ENCODE measurements around the gene SLC34A3.
A peak's percentile ranks its signal among the peaks of the same experiment; 100 is the strongest.

Gene SLC34A3

GRCh38 chr9:137217276-137218211 is 13.2 kb upstream of the SLC34A3 start:
- WGBS (ENCODE audit: extremely low coverage, insufficient coverage, low lambda C conversion rate) = no CpG with 5 or more reads among the region's 36 CpGs

DNA sequence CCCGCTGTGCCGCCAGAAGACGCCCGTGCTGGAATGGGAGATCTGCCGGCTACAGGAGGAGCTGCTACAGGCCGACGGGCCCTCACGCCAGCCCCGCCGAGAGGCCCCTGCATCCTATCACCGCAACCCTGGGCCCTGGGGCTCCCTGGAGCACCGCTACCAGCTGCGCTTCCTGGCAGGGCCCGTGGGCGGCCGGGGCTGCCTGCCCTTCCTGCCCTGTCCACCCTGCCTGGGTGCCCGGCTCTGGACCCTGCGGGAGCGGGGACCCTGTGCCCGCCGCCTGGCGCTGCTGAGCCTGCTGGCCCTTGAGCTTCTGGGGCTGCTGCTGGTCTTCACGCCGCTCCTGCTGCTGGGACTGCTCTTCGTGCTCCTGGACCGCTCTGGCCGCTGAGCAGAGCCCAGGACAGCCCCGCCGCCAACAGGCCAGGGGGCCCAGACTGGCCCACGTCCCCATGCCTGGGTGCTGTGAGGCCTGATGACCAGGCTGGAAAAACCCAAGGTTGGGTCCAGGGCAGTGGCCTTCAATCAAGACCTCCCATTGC is 12.4 kb upstream of the SLC34A3 start:
- Histone ChIP-seq H2BK120ac (ENCODE audit: low read depth, low read length) (no peak overlapping the region), H3K27ac (ENCODE audit: low read depth, low read length) (no peak overlapping the region), H3K4ac (ENCODE audit: low read depth, low read length) (no peak overlapping the region), H3K4me2 (ENCODE audit: low read length) (no peak overlapping the region), H3K79me2 (ENCODE audit: control insufficient read depth, insufficient read depth, low read length) (no peaks in the 10 kb centered on the region), H3K4me1 (ENCODE audit: control insufficient read depth, low read depth, low read length) (peaks cover 5% of the 10 kb centered on the region), H3K18ac (ENCODE audit: low read length) (no peak overlapping the region), H3K56ac (ENCODE audit: low read length) (peak overlapping the region; percentile 64), H3K79me1 (ENCODE audit: low read length) (no peaks in the 10 kb centered on the region), H4K5ac (ENCODE audit: low read length) (no peak overlapping the region), H3K9ac (ENCODE audit: low read length) (peak overlapping the region; percentile 29), H3K23ac (ENCODE audit: low read length) (no peak overlapping the region), H3K36me3 (ENCODE audit: control insufficient read depth, insufficient read depth, low read length) (peaks cover 1% of the 10 kb centered on the region), H2BK5ac (ENCODE audit: low read length) (peak overlapping the region; percentile 50), H4K8ac (ENCODE audit: low read depth, low read length) (no peak overlapping the region), H3K4me3 (ENCODE audit: low read length) (no peak overlapping the region), H2BK15ac (replicated peaks; ENCODE audit: low read depth) (no peak overlapping the region), H2AK5ac (ENCODE audit: low read length) (no peak overlapping the region), H3K27me3 (ENCODE audit: insufficient read depth, low read length, poor library complexity) (peaks cover 2% of the 10 kb centered on the region)
- no CpG with 5 or more reads among the region's 30 CpGs for WGBS (ENCODE audit: extremely low coverage, insufficient coverage, low lambda C conversion rate)
- DNase-seq = no peak

More at GRCh38 chr9:137217276-137218211, 13.2 kb upstream of the SLC34A3 start:
- no peak overlapping the region for H2BK15ac ChIP-seq (replicated peaks; ENCODE audit: low read depth)
- DNase-seq = peak; percentile 76
- no peak overlapping the region for H2AK5ac ChIP-seq (ENCODE audit: low read length)
- H2BK5ac ChIP-seq (ENCODE audit: low read length) = no peak overlapping the region
- H3K4ac ChIP-seq (ENCODE audit: low read depth, low read length) = no peak overlapping the region
- peak overlapping the region; percentile 42 for H3K9ac ChIP-seq (ENCODE audit: low read length)
- peaks cover 5% of the 10 kb centered on the region for H3K4me1 ChIP-seq (ENCODE audit: control insufficient read depth, low read depth, low read length)
- no peak overlapping the region for H3K4me3 ChIP-seq (ENCODE audit: low read length)
- peaks cover 2% of the 10 kb centered on the region for H3K27me3 ChIP-seq (ENCODE audit: insufficient read depth, low read length, poor library complexity)
- H4K5ac ChIP-seq (ENCODE audit: low read length) = no peak overlapping the region
- no peak overlapping the region for H3K27ac ChIP-seq (ENCODE audit: low read depth, low read length)
- H3K79me1 ChIP-seq (ENCODE audit: low read length) = no peaks in the 10 kb centered on the region
- peak overlapping the region; percentile 60 for H3K56ac ChIP-seq (ENCODE audit: low read length)
- H3K18ac ChIP-seq (ENCODE audit: low read length) = no peak overlapping the region
- no peak overlapping the region for H3K23ac ChIP-seq (ENCODE audit: low read length)
- no peaks in the 10 kb centered on the region for H3K79me2 ChIP-seq (ENCODE audit: control insufficient read depth, insufficient read depth, low read length)
- no peak overlapping the region for H4K8ac ChIP-seq (ENCODE audit: low read depth, low read length)
- no peak overlapping the region for H2BK120ac ChIP-seq (ENCODE audit: low read depth, low read length)
- H3K36me3 ChIP-seq (ENCODE audit: control insufficient read depth, insufficient read depth, low read length) = peaks cover 1% of the 10 kb centered on the region
- no peak overlapping the region for H3K4me2 ChIP-seq (ENCODE audit: low read length)

GRCh38 chr9:137218754-137219271 is 11.9 kb upstream of the SLC34A3 start:
- Histone ChIP-seq H3K4me1 (ENCODE audit: control insufficient read depth, low read depth, low read length) (peaks cover 5% of the 10 kb centered on the region), H2BK15ac (replicated peaks; ENCODE audit: low read depth) (no peak overlapping the region), H3K4me2 (ENCODE audit: low read length) (no peak overlapping the region), H3K79me2 (ENCODE audit: control insufficient read depth, insufficient read depth, low read length) (no peaks in the 10 kb centered on the region), H2BK5ac (ENCODE audit: low read length) (peak overlapping the region; percentile 50), H4K5ac (ENCODE audit: low read length) (no peak overlapping the region), H3K36me3 (ENCODE audit: control insufficient read depth, insufficient read depth, low read length) (peaks cover 1% of the 10 kb centered on the region), H3K18ac (ENCODE audit: low read length) (no peak overlapping the region), H3K27ac (ENCODE audit: low read depth, low read length) (no peak overlapping the region), H2AK5ac (ENCODE audit: low read length) (no peak overlapping the region), H3K4me3 (ENCODE audit: low read length) (no peak overlapping the region), H3K9ac (ENCODE audit: low read length) (peak overlapping the region; percentile 29), H3K56ac (ENCODE audit: low read length) (peak overlapping the region; percentile 67), H3K27me3 (ENCODE audit: insufficient read depth, low read length, poor library complexity) (peaks cover 2% of the 10 kb centered on the region), H3K23ac (ENCODE audit: low read length) (no peak overlapping the region), H3K4ac (ENCODE audit: low read depth, low read length) (no peak overlapping the region), H2BK120ac (ENCODE audit: low read depth, low read length) (no peak overlapping the region), H3K79me1 (ENCODE audit: low read length) (no peaks in the 10 kb centered on the region), H4K8ac (ENCODE audit: low read depth, low read length) (no peak overlapping the region)
- peak; percentile 78 for DNase-seq
- no CpG with 5 or more reads among the region's 12 CpGs for WGBS (ENCODE audit: extremely low coverage, insufficient coverage, low lambda C conversion rate)

DNA sequence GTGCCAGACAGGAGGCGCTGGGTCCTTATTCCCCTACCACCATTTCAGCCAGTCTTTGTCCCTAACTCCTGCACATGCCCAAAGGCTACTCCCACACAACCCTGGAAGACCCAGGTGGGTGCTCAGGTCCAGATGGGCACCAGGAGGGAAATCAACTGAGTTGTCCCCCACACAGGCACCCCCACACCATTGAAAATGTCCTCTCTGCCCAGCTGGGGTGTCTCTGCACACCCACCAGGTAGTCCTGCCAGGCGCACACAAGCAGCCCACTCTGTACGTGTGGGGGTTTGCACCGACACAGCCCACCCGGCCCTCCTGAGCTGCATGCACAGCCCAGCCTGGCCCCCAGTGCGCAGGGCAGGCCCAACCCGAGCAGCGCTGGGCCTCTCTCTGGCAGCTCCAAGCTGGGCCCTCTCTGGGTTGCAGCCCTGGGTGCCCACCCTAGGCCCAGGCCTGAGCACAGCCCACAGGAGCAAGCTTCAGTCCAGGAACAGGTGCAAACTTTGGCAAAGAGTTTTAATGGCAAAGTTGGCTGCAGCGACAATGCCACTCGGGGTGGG is 10.9 kb upstream of the SLC34A3 start:
- no peak overlapping the region for H2AK5ac ChIP-seq (ENCODE audit: low read length)
- H3K4me1 ChIP-seq (ENCODE audit: control insufficient read depth, low read depth, low read length) = peaks cover 5% of the 10 kb centered on the region
- H2BK15ac ChIP-seq (replicated peaks; ENCODE audit: low read depth) = no peak overlapping the region
- no peak overlapping the region for H3K23ac ChIP-seq (ENCODE audit: low read length)
- no peaks in the 10 kb centered on the region for H3K79me2 ChIP-seq (ENCODE audit: control insufficient read depth, insufficient read depth, low read length)
- H3K36me3 ChIP-seq (ENCODE audit: control insufficient read depth, insufficient read depth, low read length) = peaks cover 1% of the 10 kb centered on the region
- H4K5ac ChIP-seq (ENCODE audit: low read length) = no peak overlapping the region
- WGBS (ENCODE audit: extremely low coverage, insufficient coverage, low lambda C conversion rate) = no CpG with 5 or more reads among the region's 10 CpGs
- H3K9ac ChIP-seq (ENCODE audit: low read length) = no peak overlapping the region
- H3K27ac ChIP-seq (ENCODE audit: low read depth, low read length) = no peak overlapping the region
- H3K4me3 ChIP-seq (ENCODE audit: low read length) = no peak overlapping the region
- H4K8ac ChIP-seq (ENCODE audit: low read depth, low read length) = no peak overlapping the region
- no peak overlapping the region for H3K56ac ChIP-seq (ENCODE audit: low read length)
- DNase-seq = no peak
- H3K4me2 ChIP-seq (ENCODE audit: low read length) = no peak overlapping the region
- H2BK120ac ChIP-seq (ENCODE audit: low read depth, low read length) = no peak overlapping the region
- no peaks in the 10 kb centered on the region for H3K79me1 ChIP-seq (ENCODE audit: low read length)
- H3K27me3 ChIP-seq (ENCODE audit: insufficient read depth, low read length, poor library complexity) = peaks cover 2% of the 10 kb centered on the region
- H3K18ac ChIP-seq (ENCODE audit: low read length) = no peak overlapping the region
- H3K4ac ChIP-seq (ENCODE audit: low read depth, low read length) = no peak overlapping the region
- no peak overlapping the region for H2BK5ac ChIP-seq (ENCODE audit: low read length)

- Histone ChIP-seq H4K8ac (ENCODE audit: low read depth, low read length) (no peak overlapping the region), H3K79me1 (ENCODE audit: low read length) (no peaks in the 10 kb centered on the region), H3K56ac (ENCODE audit: low read length) (no peak overlapping the region), H4K5ac (ENCODE audit: low read length) (no peak overlapping the region), H3K27me3 (ENCODE audit: insufficient read depth, low read length, poor library complexity) (peaks cover 2% of the 10 kb centered on the region), H3K27ac (ENCODE audit: low read depth, low read length) (no peak overlapping the region), H3K4me2 (ENCODE audit: low read length) (no peak overlapping the region), H2BK120ac (ENCODE audit: low read depth, low read length) (no peak overlapping the region), H2BK5ac (ENCODE audit: low read length) (no peak overlapping the region), H2AK5ac (ENCODE audit: low read length) (no peak overlapping the region), H3K23ac (ENCODE audit: low read length) (no peak overlapping the region), H2BK15ac (replicated peaks; ENCODE audit: low read depth) (no peak overlapping the region), H3K4me3 (ENCODE audit: low read length) (no peak overlapping the region), H3K4me1 (ENCODE audit: control insufficient read depth, low read depth, low read length) (peaks cover 5% of the 10 kb centered on the region), H3K79me2 (ENCODE audit: control insufficient read depth, insufficient read depth, low read length) (no peaks in the 10 kb centered on the region), H3K4ac (ENCODE audit: low read depth, low read length) (no peak overlapping the region), H3K18ac (ENCODE audit: low read length) (no peak overlapping the region), H3K36me3 (ENCODE audit: control insufficient read depth, insufficient read depth, low read length) (no peaks in the 10 kb centered on the region), H3K9ac (ENCODE audit: low read length) (no peak overlapping the region)
- no peak for DNase-seq
- no CpG with 5 or more reads among the region's 52 CpGs for WGBS (ENCODE audit: extremely low coverage, insufficient coverage, low lambda C conversion rate)
Observed at GRCh38 chr9:137220317-137221094, 10.2 kb upstream of the SLC34A3 start.

Measured in mesendoderm (in vitro differentiated cells).